AG09309 (cell line): ENCODE data around the gene DDIT4.
A peak's percentile ranks its signal among the peaks of the same experiment; 100 is the strongest.
"Not testable (repeated sequence)": the region's sequence is repeated elsewhere in the genome, so short reads cannot be mapped to it uniquely, and the experiment has no call there.

ENCODE experiments used
- DNase-seq: peaks from one replicate; pipeline ENCODE4 v3.0.0-alpha.2; 2010; ENCODE audit warnings: low read depth
- H3K4me3 ChIP-seq: 2 replicates; pipeline ENCODE4 v1.5.1; 2011; ENCODE audit warnings: mild to moderate bottlenecking, low read depth, low read length, moderate library complexity; ENCODE audit not compliant: control insufficient read depth
- TF ChIP-seq, protein P1 (sequence below): IDR thresholded peaks from 2 replicates; pipeline ENCODE4 v1.5.1; 2011; ENCODE audit warnings: mild to moderate bottlenecking, low read depth, low read length, inconsistent platforms; ENCODE audit not compliant: insufficient read depth, control insufficient read depth; ENCODE audit errors: missing control alignments

DDIT4 gene

GRCh38 chr10:72273410-72274212, at the start of gene DDIT4:
Gene DDIT4, plus strand, starts transcription at chr10:72273924. Its CDS starts 293 bp downstream, at chr10:72274217.
- TF ChIP-seq, protein P1, sequence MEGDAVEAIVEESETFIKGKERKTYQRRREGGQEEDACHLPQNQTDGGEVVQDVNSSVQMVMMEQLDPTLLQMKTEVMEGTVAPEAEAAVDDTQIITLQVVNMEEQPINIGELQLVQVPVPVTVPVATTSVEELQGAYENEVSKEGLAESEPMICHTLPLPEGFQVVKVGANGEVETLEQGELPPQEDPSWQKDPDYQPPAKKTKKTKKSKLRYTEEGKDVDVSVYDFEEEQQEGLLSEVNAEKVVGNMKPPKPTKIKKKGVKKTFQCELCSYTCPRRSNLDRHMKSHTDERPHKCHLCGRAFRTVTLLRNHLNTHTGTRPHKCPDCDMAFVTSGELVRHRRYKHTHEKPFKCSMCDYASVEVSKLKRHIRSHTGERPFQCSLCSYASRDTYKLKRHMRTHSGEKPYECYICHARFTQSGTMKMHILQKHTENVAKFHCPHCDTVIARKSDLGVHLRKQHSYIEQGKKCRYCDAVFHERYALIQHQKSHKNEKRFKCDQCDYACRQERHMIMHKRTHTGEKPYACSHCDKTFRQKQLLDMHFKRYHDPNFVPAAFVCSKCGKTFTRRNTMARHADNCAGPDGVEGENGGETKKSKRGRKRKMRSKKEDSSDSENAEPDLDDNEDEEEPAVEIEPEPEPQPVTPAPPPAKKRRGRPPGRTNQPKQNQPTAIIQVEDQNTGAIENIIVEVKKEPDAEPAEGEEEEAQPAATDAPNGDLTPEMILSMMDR, result no peak
- peak; percentile 98 for DNase-seq
- peak within 1 kb of the TSS; percentile 93 for H3K4me3 ChIP-seq

DNA sequence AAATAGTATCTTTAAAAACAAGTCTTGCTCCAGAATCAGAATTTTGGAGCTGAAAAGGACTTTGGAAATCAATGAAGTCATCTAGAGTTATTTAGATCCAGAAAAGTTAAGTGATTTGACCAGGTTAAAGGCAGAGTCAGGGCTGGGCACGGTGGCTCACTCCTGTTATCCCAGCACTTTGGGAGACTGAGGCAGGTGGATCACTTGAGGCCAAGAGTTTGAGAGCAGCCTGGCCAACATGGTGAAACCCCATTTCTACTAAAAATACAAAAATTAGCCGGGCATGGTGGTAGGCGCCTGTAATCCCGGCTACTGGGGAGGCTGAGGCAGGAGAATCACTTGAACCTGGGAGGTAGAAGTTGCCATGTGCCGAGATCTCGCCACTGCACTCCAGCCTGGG, 49.5 kb upstream of the DDIT4 start:
- not testable (repeated sequence) for H3K4me3 ChIP-seq, DNase-seq

- TF ChIP-seq, protein P1, result no peak
- no peak overlapping the region for H3K4me3 ChIP-seq
- DNase-seq, result no peak
Measured at GRCh38 chr10:72226418-72227027, 47.2 kb upstream of the DDIT4 start.

DNA sequence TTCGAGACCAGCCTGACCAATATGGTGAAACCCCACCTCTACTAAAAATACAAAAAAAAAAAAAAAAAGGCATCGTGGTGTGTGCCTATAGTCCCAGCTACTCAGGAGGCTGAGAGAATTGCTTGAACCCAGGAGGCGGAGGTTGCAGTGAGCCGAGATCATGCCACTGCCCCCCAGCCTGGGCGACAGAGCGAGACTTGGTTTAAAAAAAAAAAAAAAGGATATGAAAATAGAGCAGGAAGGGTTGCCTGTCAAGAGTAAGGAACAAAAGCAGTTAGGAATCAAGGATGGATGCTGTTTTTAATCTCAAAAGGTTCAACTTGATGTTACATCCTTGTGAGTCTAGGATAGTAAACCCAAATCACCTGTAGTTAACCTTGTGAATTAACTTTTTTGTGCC, 45.9 kb upstream of the DDIT4 start:
- no peak for DNase-seq
- TF ChIP-seq, protein P1, result no peak
- no peak overlapping the region for H3K4me3 ChIP-seq

DNA sequence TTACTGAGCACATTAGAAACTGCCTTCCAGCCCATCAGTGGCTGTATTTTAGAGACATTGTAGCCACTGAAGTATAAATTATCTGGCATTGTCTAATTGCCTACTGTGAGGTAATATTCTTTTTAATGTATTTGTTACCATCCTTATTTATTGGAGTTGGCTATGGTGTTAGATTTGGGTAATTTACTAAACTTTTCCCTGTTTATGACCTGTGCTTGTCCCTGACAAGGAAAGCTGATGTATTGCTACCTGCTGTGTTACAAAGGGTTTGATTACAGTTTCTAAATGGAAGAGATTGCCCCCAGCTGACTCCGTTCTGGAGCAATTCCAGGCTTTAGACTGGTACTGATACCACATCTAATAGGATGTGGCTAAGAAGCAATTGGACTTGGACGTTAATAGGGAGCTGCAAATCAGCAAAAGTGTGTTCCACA, 45.4 kb upstream of the DDIT4 start:
- no peak for DNase-seq
- H3K4me3 ChIP-seq, result no peak overlapping the region
- TF ChIP-seq, protein P1, result no peak

- DNase-seq, result no peak
Measured at GRCh38 chr10:72229261-72230251, 44.2 kb upstream of the DDIT4 start.

More at GRCh38 chr10:72229261-72230251, 44.2 kb upstream of the DDIT4 start:
- no peak overlapping the region for H3K4me3 ChIP-seq
- TF ChIP-seq, protein P1, result no peak
